ENCODE measurements around the gene MAP3K6.

Gene MAP3K6

GRCh38 chr1:27360159-27361043 lies 6.4 kb downstream of the MAP3K6 start:
- intact Hi-C loops (cut with DNase I): no loop called here
- DNase-seq: peak in 12 of 42 donors; percentile 22 to 60 (median 28)

- intact Hi-C loops (cut with DNase I): loop anchor here (5.0 kb wide), 1 partner anchor 33 kb away; the partner anchor contains the start of gene GPR3
- no peak for DNase-seq
Observed at GRCh38 chr1:27359822-27360158, 7.0 kb downstream of the MAP3K6 start.

- intact Hi-C loops (cut with DNase I): loop anchor here (5.0 kb wide), 1 partner anchor 33 kb away; the partner anchor contains the start of gene GPR3
Observed at GRCh38 chr1:27358928-27359313, 7.8 kb downstream of the MAP3K6 start.

GRCh38 chr1:27358038-27358927 lies 8.5 kb downstream of the MAP3K6 start:
- no peak for DNase-seq
- intact Hi-C loops (cut with DNase I): loop anchor here (5.0 kb wide), 1 partner anchor 34 kb away; the partner anchor contains the start of gene GPR3

More at GRCh38 chr1:27358928-27359313, 7.8 kb downstream of the MAP3K6 start:
- DNase-seq: no peak

GRCh38 chr1:27357281-27358037 lies 9.3 kb downstream of the MAP3K6 start:
- intact Hi-C loops (cut with DNase I): loop anchor here (5.0 kb wide), 1 partner anchor 35 kb away; the partner anchor contains the start of gene GPR3
- DNase-seq: peak; percentile 28 to 89 (median 72)

- intact Hi-C loops (cut with DNase I): loop anchor here (5.0 kb wide), 1 partner anchor 36 kb away; the partner anchor contains the start of gene GPR3
- DNase-seq: no peak
Observed at GRCh38 chr1:27356619-27357280, 10.0 kb downstream of the MAP3K6 start.

GRCh38 chr1:27356277-27356618 lies 10.5 kb downstream of the MAP3K6 start:
- no peak for DNase-seq
- intact Hi-C loops (cut with DNase I): loop anchor here (5.0 kb wide), 1 partner anchor 36 kb away; the partner anchor contains the start of gene GPR3

GRCh38 chr1:27355683-27356082 lies 11.1 kb downstream of the MAP3K6 start:
- DNase-seq: no peak
- intact Hi-C loops (cut with DNase I): loop anchor here (5.0 kb wide), 1 partner anchor 37 kb away; the partner anchor contains the start of gene GPR3

GRCh38 chr1:27353629-27354028 lies 13.1 kb downstream of the MAP3K6 start:
- intact Hi-C loops (cut with DNase I): no loop called here
- DNase-seq: no peak

- intact Hi-C loops (cut with DNase I): no loop called here
- no peak for DNase-seq
Observed at GRCh38 chr1:27353166-27353565, 13.6 kb downstream of the MAP3K6 start.

- no peak for DNase-seq
- intact Hi-C loops (cut with DNase I): no loop called here
Observed at GRCh38 chr1:27351541-27352107, 15.1 kb downstream of the MAP3K6 start.

GRCh38 chr1:27350663-27351540 lies 15.9 kb downstream of the MAP3K6 start:
- DNase-seq: peak in 2 of 42 donors; percentile 14 to 48
- intact Hi-C loops (cut with DNase I): no loop called here

- DNase-seq: peak in 28 of 42 donors; percentile 20 to 66 (median 46)
- intact Hi-C loops (cut with DNase I): no loop called here
Observed at GRCh38 chr1:27349784-27350662, 16.7 kb downstream of the MAP3K6 start.

GRCh38 chr1:27348861-27349783 lies 17.6 kb downstream of the MAP3K6 start:
- no peak for DNase-seq

More at GRCh38 chr1:27348861-27349783, 17.6 kb downstream of the MAP3K6 start:
- intact Hi-C loops (cut with DNase I): no loop called here

Data from head of caudate nucleus (tissue), 42 donors.